ENCODE measurements around the gene USP17L26.
"Not testable (repeated sequence)": the region's sequence is repeated elsewhere in the genome, so short reads cannot be mapped to it uniquely, and the experiment has no call there.

- not testable (repeated sequence) for TF ChIP-seq USF2 (IDR thresholded peaks at IDR 0.05); RCOR1 (IDR thresholded peaks at IDR 0.05; ENCODE audit: low read depth, low read length); CTCF (IDR thresholded peaks at IDR 0.05); BCL3 (IDR thresholded peaks at IDR 0.05); CHD4 (IDR thresholded peaks at IDR 0.05; ENCODE audit: borderline replicate concordance); REST (IDR thresholded peaks at IDR 0.05); MAZ (IDR thresholded peaks at IDR 0.05; ENCODE audit: borderline replicate concordance, low read depth, low read length); POLR2A (IDR thresholded peaks at IDR 0.05; ENCODE audit: low read length); CEBPB (IDR thresholded peaks at IDR 0.05); MYC (IDR thresholded peaks at IDR 0.05; ENCODE audit: borderline replicate concordance, low read length); RAD21 (conservative IDR thresholded peaks at IDR 0.05 in 1 of 2, IDR thresholded peaks at IDR 0.05 in 1 of 2)
Observed at GRCh38 chr4:9343848-9344247, 9.4 kb downstream of the USP17L26 start, which contains the start of gene USP17L27.

Measured in A549 (cell line).